ENCODE results near the gene RILPL1.
A peak's percentile ranks its signal among the peaks of the same experiment; 100 is the strongest.
"Not testable (repeated sequence)": the region's sequence is repeated elsewhere in the genome, so short reads cannot be mapped to it uniquely, and the experiment has no call there.

Gene RILPL1

DNA sequence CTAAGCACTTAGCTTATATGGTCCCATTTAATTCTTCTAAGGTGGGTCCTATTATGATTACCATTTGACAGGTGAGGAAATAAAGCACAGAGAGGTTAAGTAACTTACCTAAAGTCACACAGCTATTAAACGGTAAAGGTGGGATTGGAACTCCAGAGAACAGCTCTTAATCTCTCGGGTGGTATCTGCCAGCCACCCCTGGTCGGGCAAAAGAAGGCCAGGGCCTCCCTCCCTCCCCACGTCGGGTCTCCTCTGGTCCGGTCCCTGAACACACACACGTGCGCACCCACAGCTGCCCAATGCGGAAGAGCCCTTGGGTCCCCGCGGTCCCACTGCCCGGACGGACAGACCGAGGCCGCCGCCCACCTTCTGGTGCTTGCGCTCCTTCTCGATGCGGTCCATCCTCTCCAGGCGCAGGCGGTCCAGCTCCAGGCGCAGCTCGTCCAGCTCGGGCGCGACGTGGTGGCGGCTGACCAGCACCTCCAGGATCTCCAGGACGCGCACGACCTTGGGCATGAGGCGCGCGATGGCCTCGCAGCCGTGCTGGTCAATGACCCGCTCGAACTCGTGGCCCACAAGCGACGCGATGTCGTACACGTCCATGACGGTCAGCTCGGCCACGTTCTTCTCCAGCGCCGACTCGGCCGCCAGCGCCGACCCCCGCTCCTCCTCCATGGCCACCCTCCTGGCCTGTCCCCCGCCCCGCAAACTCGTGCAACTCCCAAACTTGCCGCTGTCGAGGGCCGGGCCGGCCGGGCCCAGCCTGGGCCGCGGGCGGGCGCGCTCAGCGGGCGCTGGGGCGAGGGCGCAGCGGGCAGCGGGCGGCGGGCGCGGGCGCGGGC is 490 bp downstream of the RILPL1 start:
- peak in 35 of 42 donors; percentile 16 to 67 (median 35) for DNase-seq
- intact Hi-C loops (cut with DNase I), result loop anchor here (5.0 kb wide), 1 partner anchor 76 kb away; the partner anchor contains the start of gene SNRNP35

- intact Hi-C loops (cut with DNase I), result loop anchor here (5.0 kb wide), 1 partner anchor 75 kb away; the partner anchor contains the start of gene SNRNP35
- DNase-seq, result peak in 21 of 42 donors; percentile 7 to 59 (median 27)
These were observed 1.5 kb downstream of the RILPL1 start for GRCh38 chr12:123532019-123532418.

- intact Hi-C loops (cut with DNase I), result loop anchor here (5.0 kb wide), 1 partner anchor 74 kb away; the partner anchor contains the start of gene SNRNP35
- peak in 11 of 42 donors; percentile 9 to 55 (median 17) for DNase-seq
These were observed 2.4 kb downstream of the RILPL1 start for GRCh38 chr12:123531091-123531490.

GRCh38 chr12:123530668-123531067 is 2.9 kb downstream of the RILPL1 start:
- intact Hi-C loops (cut with DNase I), result loop anchor here (5.0 kb wide), 1 partner anchor 73 kb away; the partner anchor contains the start of gene SNRNP35
- no peak for DNase-seq

DNA sequence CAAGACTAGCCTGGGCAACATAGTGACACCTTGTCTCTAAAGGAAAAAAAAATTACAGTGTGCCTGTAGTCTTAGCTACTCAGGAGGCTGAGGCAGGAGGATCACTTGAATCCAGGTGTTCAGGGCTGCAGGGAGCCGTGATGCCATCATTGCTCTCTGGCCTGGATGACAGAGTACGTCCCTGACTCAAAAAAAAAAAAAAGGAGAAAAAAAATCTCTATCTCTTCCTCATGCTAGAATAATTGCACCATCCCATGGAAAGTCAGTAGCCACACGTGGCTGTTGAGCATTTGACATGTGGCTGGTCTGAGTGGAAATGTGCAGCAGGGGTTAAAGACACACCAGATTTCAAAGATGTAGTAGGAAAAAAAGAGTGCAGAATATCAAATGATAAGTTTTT is 3.8 kb downstream of the RILPL1 start:
- no peak for DNase-seq
- intact Hi-C loops (cut with DNase I), result loop anchor here (5.0 kb wide), 1 partner anchor 72 kb away; the partner anchor contains the start of gene SNRNP35

GRCh38 chr12:123528858-123529257 is 4.7 kb downstream of the RILPL1 start:
- intact Hi-C loops (cut with DNase I), result no loop called here
- no peak for DNase-seq

GRCh38 chr12:123526542-123527080 is 6.9 kb downstream of the RILPL1 start:
- intact Hi-C loops (cut with DNase I), result no loop called here
- no peak for DNase-seq

DNA sequence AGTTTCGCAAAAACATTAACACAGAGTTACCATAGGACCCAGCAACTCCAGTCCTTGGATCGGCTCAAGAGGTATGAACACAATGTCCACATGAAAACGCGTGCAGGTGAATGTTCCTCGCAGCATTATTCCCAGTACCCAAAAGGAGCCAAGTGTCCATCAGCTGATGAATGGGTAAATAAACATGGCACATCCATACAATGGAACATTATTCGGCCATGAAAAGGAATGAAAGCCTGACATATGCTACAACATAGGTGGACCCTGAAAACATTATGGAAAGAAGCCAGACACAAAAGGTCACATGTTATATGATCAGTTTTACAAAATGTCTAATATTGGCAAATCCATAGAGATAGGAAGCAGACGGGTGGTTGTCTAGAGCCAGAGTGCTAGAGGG is 9.1 kb downstream of the RILPL1 start:
- DNase-seq, result no peak
- intact Hi-C loops (cut with DNase I), result no loop called here

DNA sequence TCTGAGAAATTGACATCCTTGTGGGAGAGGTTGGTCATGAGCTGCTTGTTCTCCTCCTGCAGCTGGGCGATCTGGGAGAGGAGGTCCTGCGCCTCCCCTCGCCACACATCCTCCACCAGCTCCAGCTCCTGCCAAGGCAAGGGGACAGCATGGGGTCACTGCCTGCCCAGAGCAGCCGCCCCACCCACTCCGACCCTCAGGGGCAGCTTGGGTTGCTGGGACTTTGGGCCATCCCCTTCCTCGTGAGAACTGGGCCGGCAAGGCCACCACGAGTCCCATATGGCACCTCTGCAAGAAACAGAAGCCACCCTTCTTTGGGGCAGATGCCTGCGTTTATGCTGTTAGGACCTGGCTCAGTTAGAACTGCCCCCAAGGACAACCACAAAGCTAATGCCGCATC is 10.0 kb downstream of the RILPL1 start:
- DNase-seq, result no peak
- intact Hi-C loops (cut with DNase I), result no loop called here

DNA sequence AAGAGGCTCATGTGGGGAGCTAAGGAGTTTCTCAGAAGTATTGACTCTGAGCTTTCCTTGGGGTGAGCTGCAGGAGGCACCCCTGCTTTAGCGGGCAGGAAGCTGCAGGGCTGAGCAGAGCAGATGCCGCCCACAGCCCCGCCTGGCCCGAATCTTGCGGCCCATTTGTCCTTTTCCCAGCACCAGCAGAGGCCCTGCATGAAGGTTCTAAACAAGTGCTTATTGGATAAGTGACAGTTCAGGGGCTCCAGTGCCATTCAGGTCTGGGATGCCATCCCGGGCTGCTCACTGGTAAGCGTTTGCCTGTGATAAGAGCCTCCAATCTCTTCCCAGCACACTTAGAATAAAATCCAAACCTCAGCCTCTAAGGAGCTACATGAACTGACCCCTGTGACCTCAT is 11.4 kb downstream of the RILPL1 start:
- intact Hi-C loops (cut with DNase I), result no loop called here
- DNase-seq, result no peak

GRCh38 chr12:123520567-123521474 is 12.7 kb downstream of the RILPL1 start:
- intact Hi-C loops (cut with DNase I), result no loop called here

DNA sequence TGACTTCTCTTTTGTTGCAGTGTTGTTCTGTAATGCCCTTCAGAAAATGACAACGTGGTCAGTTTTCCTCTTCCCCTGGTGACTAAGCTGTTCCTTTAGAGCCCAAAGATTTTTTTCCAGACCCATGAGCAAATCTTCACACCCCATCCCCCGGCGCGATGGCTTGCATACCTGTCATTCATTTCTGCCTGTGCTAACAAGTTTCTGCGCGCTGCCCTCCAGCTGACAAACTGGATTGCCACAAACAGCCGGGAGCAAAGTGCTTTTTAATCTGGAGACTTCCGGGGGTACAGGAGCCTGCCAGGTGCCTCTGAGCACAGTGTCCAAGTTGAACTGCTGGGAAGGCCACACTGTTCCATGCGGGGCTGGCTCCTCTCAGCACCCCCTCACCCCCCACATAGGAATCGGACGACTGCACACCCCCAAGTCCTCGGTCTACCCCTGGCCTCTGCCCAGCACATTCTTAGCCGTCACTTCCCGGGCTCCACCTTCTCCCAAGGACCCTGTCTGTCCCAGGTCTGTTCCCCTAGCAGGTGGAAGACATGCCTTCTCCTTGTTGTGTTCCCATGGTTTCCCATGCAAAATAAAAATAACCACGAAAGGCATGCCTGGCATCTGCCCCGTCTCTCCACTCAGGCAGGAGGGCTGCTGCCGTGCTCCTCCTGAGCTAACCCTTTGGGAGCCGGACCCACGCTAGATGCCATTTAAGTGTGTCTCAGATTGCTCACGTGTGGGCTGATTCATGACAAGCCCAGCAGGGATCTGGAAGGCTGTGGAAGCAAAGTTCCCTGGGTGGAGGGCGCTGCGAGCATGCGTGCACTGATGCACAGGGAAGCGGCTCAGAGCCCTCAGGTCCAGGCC is 14.1 kb downstream of the RILPL1 start:
- intact Hi-C loops (cut with DNase I), result no loop called here
- peak in 40 of 42 donors; percentile 16 to 84 (median 62) for DNase-seq

More at GRCh38 chr12:123520567-123521474, 12.7 kb downstream of the RILPL1 start:
- no peak for DNase-seq

- no peak for DNase-seq
- intact Hi-C loops (cut with DNase I), result no loop called here
These were observed 17.2 kb downstream of the RILPL1 start for GRCh38 chr12:123516216-123516780.

DNA sequence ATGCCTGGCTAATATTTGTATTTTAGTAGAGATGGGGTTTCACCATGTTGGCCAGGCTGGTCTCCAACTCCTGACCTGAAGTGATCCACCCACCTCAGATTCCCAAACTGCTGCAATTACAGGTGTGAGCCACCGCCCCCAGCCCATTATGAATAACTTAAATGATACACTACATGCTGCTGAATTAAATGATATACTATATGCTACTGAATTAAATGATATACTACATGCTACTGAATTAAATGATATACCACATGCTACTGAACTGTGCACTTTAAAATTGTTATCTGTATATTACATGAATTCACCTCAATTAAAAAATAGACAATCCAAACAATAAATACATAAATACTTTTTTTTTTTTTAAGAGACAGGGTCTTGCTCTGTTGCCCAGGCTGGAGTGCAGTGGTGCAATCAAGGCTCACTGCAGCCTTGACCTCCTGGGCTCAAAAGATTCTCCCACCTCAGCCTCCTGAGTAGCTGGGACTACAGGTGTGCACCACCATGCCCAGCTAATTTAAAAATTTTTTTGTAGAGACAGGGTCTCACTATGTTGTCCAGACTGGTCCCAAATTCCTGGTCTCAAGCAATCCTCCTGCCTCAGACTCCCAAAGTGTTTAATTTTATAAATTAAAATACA is 18.8 kb downstream of the RILPL1 start:
- intact Hi-C loops (cut with DNase I); DNase-seq: not testable (repeated sequence)

- no peak for DNase-seq
- intact Hi-C loops (cut with DNase I), result no loop called here
These were observed 19.7 kb downstream of the RILPL1 start for GRCh38 chr12:123513805-123514204.

- DNase-seq, result no peak
- intact Hi-C loops (cut with DNase I), result no loop called here
These were observed 20.5 kb downstream of the RILPL1 start for GRCh38 chr12:123512838-123513665.

DNA sequence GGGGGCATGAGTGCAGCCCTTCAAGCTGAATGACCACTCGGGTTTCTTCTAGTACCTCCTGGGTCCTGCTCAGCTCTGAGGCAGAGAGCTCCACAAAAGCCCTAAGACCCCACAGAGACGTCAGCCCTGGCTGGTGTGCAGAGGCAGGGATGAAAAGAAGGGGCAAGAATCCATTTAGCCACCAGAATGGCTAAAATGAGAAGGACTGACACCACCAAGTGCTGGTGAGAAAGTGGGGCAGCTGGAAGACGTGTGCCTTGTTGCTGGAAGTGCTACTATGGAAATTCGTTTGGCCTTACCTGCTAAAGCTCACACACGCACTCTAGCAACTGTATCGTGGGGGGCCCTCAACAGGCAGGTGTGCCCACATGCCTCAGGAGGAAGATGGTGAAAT is 26.7 kb downstream of the RILPL1 start:
- DNase-seq, result no peak
- intact Hi-C loops (cut with DNase I), result no loop called here

Measured in head of caudate nucleus (tissue), 42 donors.